ENCODE results near the gene CGAS. TPM values are rescaled to one million over a fixed set of nuclear protein-coding genes. Genes with fewer than 3 reads are reported as not detected.

The CGAS gene
- 6.0 and 7.3 TPM in 2 replicates for total RNA-seq

DNA sequence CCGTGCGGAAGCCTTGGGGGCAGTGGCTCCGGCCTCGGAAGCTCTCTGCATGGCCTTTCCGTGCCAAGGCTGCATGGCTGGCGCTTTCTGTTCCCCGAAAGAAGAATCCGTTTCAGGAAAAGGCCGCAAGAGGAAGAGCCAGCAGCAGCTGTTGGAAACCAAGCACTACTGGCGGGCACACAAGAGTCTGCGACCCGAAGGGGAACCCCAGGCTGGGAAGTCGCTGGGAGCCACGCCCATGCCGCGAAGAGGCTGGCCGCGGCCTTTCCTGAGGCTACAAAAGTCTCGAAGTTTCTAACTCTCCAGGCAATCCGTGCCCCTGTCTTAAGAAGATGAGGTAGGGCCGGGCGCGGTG, at the start of gene CGAS:
TSS of gene CGAS (minus strand) at position 191 of the 355 bp plus-strand sequence. CDS start at position 75, 116 bp downstream.

DNA sequence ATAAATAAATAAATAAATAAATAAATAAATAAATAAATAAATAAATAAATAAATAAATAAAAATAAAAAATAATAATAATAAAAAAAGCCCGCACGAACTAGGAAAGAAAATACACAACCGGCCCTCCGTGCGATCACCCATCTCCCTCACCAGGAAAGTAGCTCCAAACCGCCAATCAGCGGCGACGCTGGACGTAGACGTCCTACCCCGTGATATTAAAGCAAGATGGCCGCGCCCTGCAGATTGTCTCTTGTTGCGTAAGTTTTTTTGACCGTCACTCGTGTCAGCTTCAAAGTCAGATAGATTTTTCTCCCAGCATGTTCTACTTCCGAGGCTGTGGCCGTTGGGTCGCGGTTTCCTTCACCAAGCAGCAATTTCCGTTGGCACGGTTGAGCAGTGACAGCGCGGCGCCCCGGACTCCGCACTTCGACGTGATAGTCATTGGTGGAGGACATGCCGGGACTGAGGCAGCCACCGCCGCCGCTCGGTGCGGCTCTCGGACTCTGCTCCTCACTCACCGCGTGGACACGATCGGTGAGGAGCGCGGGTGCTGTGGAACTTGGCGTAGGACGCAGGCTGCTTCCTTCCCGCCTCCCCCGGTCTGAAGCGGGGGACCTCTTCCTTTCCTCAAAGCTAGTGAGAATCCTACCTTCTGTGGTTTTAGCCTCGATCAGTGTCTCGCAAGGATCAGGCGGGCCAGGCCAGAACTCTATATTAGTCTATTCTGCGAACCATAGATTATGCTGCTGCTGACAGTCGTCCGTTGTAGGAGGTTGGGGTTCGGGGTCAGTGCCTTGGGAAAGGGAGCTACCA, 9.6 kb upstream of the CGAS start, which contains the start of gene MTO1:
TSS of gene MTO1 (plus strand) at position 201 of the 814 bp plus-strand sequence. CDS start at position 319, 118 bp downstream.

DNA sequence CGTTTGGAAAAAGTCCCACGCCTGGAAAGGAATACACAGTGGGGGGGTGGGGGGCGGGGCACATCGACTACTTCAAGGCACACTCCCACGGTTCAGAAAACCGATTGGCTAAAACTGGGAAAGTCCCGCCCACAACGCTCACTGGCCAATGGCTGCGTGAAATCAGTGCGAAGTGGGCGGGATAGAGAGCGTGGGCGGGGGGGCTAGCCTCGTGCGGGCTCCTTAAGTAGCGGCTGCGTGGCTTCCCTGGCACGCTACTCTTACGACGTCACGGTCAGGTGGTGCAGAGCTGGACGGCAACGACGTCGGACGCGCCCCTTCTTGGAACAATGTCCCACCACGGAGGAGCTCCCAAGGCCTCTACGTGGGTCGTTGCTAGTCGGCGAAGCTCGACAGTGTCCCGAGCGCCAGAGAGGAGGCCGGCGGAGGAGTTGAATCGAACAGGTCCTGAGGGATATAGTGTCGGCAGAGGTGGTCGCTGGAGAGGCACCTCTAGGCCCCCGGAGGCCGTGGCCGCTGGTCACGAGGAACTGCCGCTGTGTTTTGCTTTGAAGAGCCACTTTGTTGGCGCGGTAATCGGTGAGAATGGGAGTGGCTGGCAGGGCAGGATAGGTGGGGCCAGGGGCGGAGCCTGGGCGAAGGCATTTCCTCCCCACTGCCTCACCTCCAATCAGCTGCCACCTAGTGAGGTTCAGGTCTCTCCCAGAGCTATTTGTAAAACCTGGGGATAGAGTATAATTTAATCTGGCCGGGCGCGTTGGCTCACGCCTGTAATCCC, 57.3 kb downstream of the CGAS start, which contains the start of gene DDX43:
TSS of gene DDX43 (plus strand) at position 252 of the 778 bp plus-strand sequence. CDS start at position 330, 78 bp downstream.

Small RNA genes lying within 50 kb of the gene (small RNA-seq; reads per million reads assigned to genes)
- gene RN7SL827P (not detected), gene RNU6-975P (not detected)

Other genes with a start within 250 kb of the CGAS start
- 1.1 TPM in 1 of 2 replicates, not detected in the other for gene KHDC1L, start 226.8 kb downstream of the CGAS start, total RNA-seq
- 3.8 and 3.9 TPM in 2 replicates for gene KHDC1, start 189.1 kb downstream of the CGAS start, total RNA-seq
- not detected in 2 replicates for gene DPPA5, start 98.0 kb downstream of the CGAS start, total RNA-seq
- gene KHDC3L, start 89.6 kb downstream of the CGAS start, total RNA-seq: not detected in 2 replicates
- gene OOEP, start 82.4 kb downstream of the CGAS start, total RNA-seq: 0.16 TPM in 1 of 2 replicates, not detected in the other
- gene DDX43, start 57.5 kb downstream of the CGAS start, total RNA-seq: 0.81 and 1.8 TPM in 2 replicates
- 28.9 and 38.9 TPM in 2 replicates for gene MTO1, start 9.4 kb upstream of the CGAS start, total RNA-seq
- gene EEF1A1, start 68.7 kb upstream of the CGAS start, total RNA-seq: 16,627 and 17,489 TPM in 2 replicates
- 39.1 and 53.9 TPM in 2 replicates for gene SLC17A5, start 201.7 kb upstream of the CGAS start, total RNA-seq
- gene CD109, start 243.9 kb upstream of the CGAS start, total RNA-seq: 170 and 206 TPM in 2 replicates

All from hair follicle dermal papilla cell (primary cell).